ENCODE data around the gene ARRB1. TPM values are rescaled to one million over a fixed set of nuclear protein-coding genes. Genes with fewer than 3 reads are reported as not detected.

ARRB1 gene
- total RNA-seq, 1 donor, result 14.5 TPM

- no peak for DNase-seq (ENCODE audit: insufficient read length, low spot score, missing footprints)
- H3K79me2 ChIP-seq (ENCODE audit: insufficient read depth, low read length), result no peaks in the 10 kb centered on the region
- H3K36me3 ChIP-seq (ENCODE audit: insufficient read depth, low read length), result no peaks in the 10 kb centered on the region
- H4K20me1 ChIP-seq (ENCODE audit: insufficient read depth, low read length), result no peaks in the 10 kb centered on the region
- TF ChIP-seq CTCF (IDR thresholded peaks at IDR 0.05; ENCODE audit: extremely low read depth, low read depth, low read length), result no peak
- no peak overlapping the region for H3K4me2 ChIP-seq (ENCODE audit: insufficient read depth, low read length)
- peaks cover 6% of the 10 kb centered on the region for H3K27me3 ChIP-seq (ENCODE audit: insufficient read depth, low read length)
- no peaks in the 10 kb centered on the region for H3K9me3 ChIP-seq (ENCODE audit: low read depth, low read length)
- no peak overlapping the region for H2AFZ ChIP-seq (ENCODE audit: low read length)
- H3K27ac ChIP-seq (ENCODE audit: low read depth, low read length), result no peak overlapping the region
- no peak overlapping the region for H3K4me3 ChIP-seq (ENCODE audit: insufficient read depth, low read length)
- no peaks in the 10 kb centered on the region for H3K4me1 ChIP-seq (ENCODE audit: insufficient read depth, low read length)
Measured at GRCh38 chr11:75375626-75376025, 24.2 kb upstream of the ARRB1 start.

- Histone ChIP-seq H3K4me1 (ENCODE audit: insufficient read depth, low read length) (no peaks in the 10 kb centered on the region), H3K36me3 (ENCODE audit: insufficient read depth, low read length) (no peaks in the 10 kb centered on the region), H3K4me3 (ENCODE audit: insufficient read depth, low read length) (no peak overlapping the region), H3K79me2 (ENCODE audit: insufficient read depth, low read length) (no peaks in the 10 kb centered on the region), H2AFZ (ENCODE audit: low read length) (no peak overlapping the region), H3K9me3 (ENCODE audit: low read depth, low read length) (no peaks in the 10 kb centered on the region), H3K27ac (ENCODE audit: low read depth, low read length) (no peak overlapping the region), H4K20me1 (ENCODE audit: insufficient read depth, low read length) (no peaks in the 10 kb centered on the region), H3K27me3 (ENCODE audit: insufficient read depth, low read length) (peaks cover 6% of the 10 kb centered on the region), H3K4me2 (ENCODE audit: insufficient read depth, low read length) (no peak overlapping the region)
- TF ChIP-seq CTCF (IDR thresholded peaks at IDR 0.05; ENCODE audit: extremely low read depth, low read depth, low read length), result no peak
- no peak for DNase-seq (ENCODE audit: insufficient read length, low spot score, missing footprints)
Measured at GRCh38 chr11:75374646-75375045, 23.2 kb upstream of the ARRB1 start.

- Histone ChIP-seq H3K79me2 (ENCODE audit: insufficient read depth, low read length) (no peaks in the 10 kb centered on the region), H3K36me3 (ENCODE audit: insufficient read depth, low read length) (no peaks in the 10 kb centered on the region), H3K9me3 (ENCODE audit: low read depth, low read length) (no peaks in the 10 kb centered on the region), H2AFZ (ENCODE audit: low read length) (no peak overlapping the region), H3K4me2 (ENCODE audit: insufficient read depth, low read length) (no peak overlapping the region), H3K4me1 (ENCODE audit: insufficient read depth, low read length) (no peaks in the 10 kb centered on the region), H4K20me1 (ENCODE audit: insufficient read depth, low read length) (no peaks in the 10 kb centered on the region), H3K27ac (ENCODE audit: low read depth, low read length) (no peak overlapping the region), H3K4me3 (ENCODE audit: insufficient read depth, low read length) (no peak overlapping the region), H3K27me3 (ENCODE audit: insufficient read depth, low read length) (peaks cover 6% of the 10 kb centered on the region)
- DNase-seq (ENCODE audit: insufficient read length, low spot score, missing footprints), result no peak
- no peak for TF ChIP-seq CTCF (IDR thresholded peaks at IDR 0.05; ENCODE audit: extremely low read depth, low read depth, low read length)
Measured at GRCh38 chr11:75373201-75373600, 21.7 kb upstream of the ARRB1 start.

- Histone ChIP-seq H3K27ac (ENCODE audit: low read depth, low read length) (no peak overlapping the region), H2AFZ (ENCODE audit: low read length) (no peak overlapping the region), H3K9me3 (ENCODE audit: low read depth, low read length) (no peaks in the 10 kb centered on the region), H4K20me1 (ENCODE audit: insufficient read depth, low read length) (no peaks in the 10 kb centered on the region), H3K27me3 (ENCODE audit: insufficient read depth, low read length) (peaks cover 6% of the 10 kb centered on the region), H3K36me3 (ENCODE audit: insufficient read depth, low read length) (no peaks in the 10 kb centered on the region), H3K79me2 (ENCODE audit: insufficient read depth, low read length) (no peaks in the 10 kb centered on the region), H3K4me3 (ENCODE audit: insufficient read depth, low read length) (no peak overlapping the region), H3K4me2 (ENCODE audit: insufficient read depth, low read length) (no peak overlapping the region), H3K4me1 (ENCODE audit: insufficient read depth, low read length) (no peaks in the 10 kb centered on the region)
- no peak for DNase-seq (ENCODE audit: insufficient read length, low spot score, missing footprints)
- no peak for TF ChIP-seq CTCF (IDR thresholded peaks at IDR 0.05; ENCODE audit: extremely low read depth, low read depth, low read length)
Measured at GRCh38 chr11:75371949-75372876, 20.8 kb upstream of the ARRB1 start.
